HCT116 (cell line): ENCODE results near the gene SIX2. TPM values are rescaled to one million over a fixed set of nuclear protein-coding genes. Genes with fewer than 3 reads are reported as not detected.

Experiments used
- ATAC-seq: fragments of 200-7000 bp; cut with Tn5 transposase; 2 replicates; pipeline ENCODE4 v1.9.1; 2020; ENCODE audit warnings: mild to moderate bottlenecking, moderate library complexity
- BruUV-seq: library from RNA; stranded (reverse); fragments of 400-500 nt; replicated peaks from 2 replicates; lab custom pipeline; 2021; lab: Mats Ljungman, UMichigan
- CTCF ChIA-PET: fragments of 300-600 bp; sonication (Branson Sonifier 250); formaldehyde crosslinking; loops from one replicate; lab custom pipeline; 2021; ENCODE audit warnings: antibody characterized with exemption; lab: Charles Lee
- POLR2A ChIA-PET: fragments of 300-600, 350-600 bp; sonication (Branson Sonifier 250); formaldehyde crosslinking; loops from one replicate; lab custom pipeline; 2021; ENCODE audit warnings: antibody characterized with exemption; lab: Charles Lee
- RAD21 ChIA-PET, 2 experiments: fragments of 300-600 bp; sonication (Branson Sonifier 250); formaldehyde crosslinking; loops; one replicate each; lab custom pipeline; 2023; ENCODE audit warnings: low total read pairs in 2 of 2; ENCODE audit not compliant: uncharacterized antibody in 2 of 2, unreplicated experiment in 2 of 2, low non-redundant PET in 1 of 2; lab: Charles Lee
- DNase-seq: peaks from one replicate; pipeline ENCODE4 v3.0.0-alpha.2; 2010; ENCODE audit warnings: low read depth, low spot score
- H2AFZ ChIP-seq: fragments of 200-600 bp; shearing (Covaris generic), sonication (generic); 2 replicates; pipeline ENCODE4 v1.6.1; 2017; ENCODE audit warnings: low read depth, mixed run types, mixed read lengths, antibody characterized with exemption, low read length; ENCODE audit not compliant: poor library complexity, severe bottlenecking
- H3K27ac ChIP-seq: 2 replicates; pipeline ENCODE4 v1.5.1; 2012; ENCODE audit warnings: low read depth, low read length
- H3K27me3 ChIP-seq: fragments of 200-600 bp; sonication (generic); 2 replicates; pipeline ENCODE4 v1.6.1; 2016; ENCODE audit warnings: mixed run types, low read length, mixed read lengths; ENCODE audit not compliant: insufficient read depth
- H3K36me3 ChIP-seq, 2 experiments: fragments of 200-500 bp in 1 of 2; fragments of 200-600 bp in 1 of 2; sonication (Bioruptor generic) in 1 of 2; sonication (generic) in 1 of 2; 2 replicates each; pipeline versions ENCODE4 v1.5.1 to v1.6.1; 2014 to 2016; ENCODE audit warnings: low read length in 2 of 2, inconsistent platforms in 1 of 2, mixed read lengths in 1 of 2, mixed run types in 1 of 2; ENCODE audit not compliant: insufficient read depth in 2 of 2, control insufficient read depth in 1 of 2
- H3K4me1 ChIP-seq, 2 experiments: fragments of 200-600 bp in 1 of 2; sonication (generic) in 1 of 2; 2 replicates each; pipeline versions ENCODE4 v1.5.1 to v1.6.1; 2012 to 2017; ENCODE audit warnings: low read length in 2 of 2, inconsistent platforms in 1 of 2, mild to moderate bottlenecking in 1 of 2, mixed read lengths in 1 of 2, mixed run types in 1 of 2, moderate library complexity in 1 of 2; ENCODE audit not compliant: insufficient read depth in 2 of 2, control insufficient read depth in 1 of 2
- H3K4me2 ChIP-seq: fragments of 200-600 bp; sonication (generic); 2 replicates; pipeline ENCODE4 v1.6.1; 2017; ENCODE audit warnings: mixed run types, low read length, mixed read lengths
- H3K4me3 ChIP-seq, 2 experiments: fragments of 200-600 bp in 1 of 2; sonication (generic) in 1 of 2; replicated peaks in 1 of 2; 2 replicates each; pipeline ENCODE4 v1.5.1; 2011 to 2016; ENCODE audit warnings: low read length in 2 of 2, control low read depth in 1 of 2, low read depth in 1 of 2, mild to moderate bottlenecking in 1 of 2, mixed read lengths in 1 of 2, mixed run types in 1 of 2
- H3K79me2 ChIP-seq: fragments of 200-600 bp; sonication (generic); 2 replicates; pipeline ENCODE4 v1.6.1; 2017; ENCODE audit warnings: mild to moderate bottlenecking, mixed run types, low read length, moderate library complexity, mixed read lengths; ENCODE audit not compliant: insufficient read depth
- H3K9ac ChIP-seq: fragments of 200-600 bp; sonication (generic); 2 replicates; pipeline ENCODE4 v1.6.1; 2016; ENCODE audit warnings: low read length, mixed read lengths
- H3K9me2 ChIP-seq: fragments of 200-600 bp; sonication (generic), shearing (Covaris generic); 2 replicates; pipeline ENCODE4 v1.6.1; 2017; ENCODE audit warnings: mixed run types, mild to moderate bottlenecking, moderate library complexity; ENCODE audit not compliant: insufficient read depth
- H3K9me3 ChIP-seq, 2 experiments: fragments of 200-500 bp in 1 of 2; fragments of 200-600 bp in 1 of 2; sonication (Bioruptor generic) in 1 of 2; sonication (generic) in 1 of 2; 2 replicates each; pipeline ENCODE4 v1.6.1; 2014 to 2017; ENCODE audit warnings: low read length in 2 of 2, mixed read lengths in 2 of 2, inconsistent platforms in 1 of 2, low read depth in 1 of 2, mild to moderate bottlenecking in 1 of 2, mixed run types in 1 of 2, moderate library complexity in 1 of 2; ENCODE audit not compliant: control insufficient read depth in 1 of 2, insufficient read depth in 1 of 2
- H4K20me1 ChIP-seq: fragments of 200-600 bp; sonication (generic), shearing (Covaris generic); 2 replicates; pipeline ENCODE4 v1.6.1; 2017; ENCODE audit warnings: mixed run types, mild to moderate bottlenecking, moderate library complexity; ENCODE audit not compliant: insufficient read depth
- CBX3 ChIP-seq: IDR thresholded peaks from 2 replicates; pipeline ENCODE4 v1.6.1; 2012; ENCODE audit warnings: low read depth
- CEBPB ChIP-seq: IDR thresholded peaks from 2 replicates; pipeline ENCODE4 v1.6.1; 2012; ENCODE audit warnings: low read depth
- EGR1 ChIP-seq: IDR thresholded peaks from 2 replicates; pipeline ENCODE4 v1.6.1; 2012; ENCODE audit warnings: low read depth
- FOSL1 ChIP-seq: IDR thresholded peaks from 2 replicates; pipeline ENCODE4 v1.6.1; 2012; ENCODE audit warnings: low read depth
- JUND ChIP-seq: IDR thresholded peaks from 2 replicates; pipeline ENCODE4 v1.6.1; 2012
- RAD21 ChIP-seq: IDR thresholded peaks from 2 replicates; pipeline ENCODE4 v1.6.1; 2012; ENCODE audit warnings: low read depth, mild to moderate bottlenecking
- REST ChIP-seq: IDR thresholded peaks from 2 replicates; pipeline ENCODE4 v1.6.1; 2012; ENCODE audit warnings: low read depth
- SIN3A ChIP-seq: IDR thresholded peaks from 2 replicates; pipeline ENCODE4 v1.6.1; 2012; ENCODE audit warnings: low read depth
- TCF7L2 ChIP-seq: IDR thresholded peaks from 2 replicates; pipeline ENCODE4 v1.7.0; 2011; ENCODE audit warnings: borderline replicate concordance, inconsistent platforms; ENCODE audit not compliant: insufficient read depth, insufficient read length; ENCODE audit errors: extremely low read depth
- YY1 ChIP-seq: IDR thresholded peaks from 2 replicates; pipeline ENCODE4 v1.6.1; 2011; ENCODE audit warnings: low read length, low read depth, moderate library complexity, mild to moderate bottlenecking; ENCODE audit not compliant: insufficient replicate concordance; ENCODE audit errors: extremely low read depth
- ZFX ChIP-seq: fragments of 450-650 bp; IDR thresholded peaks from 2 replicates; pipeline ENCODE4 v1.6.1; 2017
- intact Hi-C: fragments of 100-400 bp; cut with micrococcal nuclease; formaldehyde crosslinking; loops from 2 replicates; pipeline ENCODE4 v1.10.0; 2022
- total RNA-seq: library from RNA; stranded (reverse); gene quantifications from one replicate; pipeline ENCODE4 v1.2.1, GENCODE V29; 2021; ENCODE audit not compliant: unreplicated experiment
- TF ChIP-seq, protein P1 (sequence below), 3 experiments: fragments of 200-600 bp in 1 of 3; sonication (generic) in 1 of 3; IDR thresholded peaks in 2 of 3; conservative IDR thresholded peaks in 1 of 3; 2 replicates each; pipeline ENCODE4 v1.5.1; 2012 to 2017; ENCODE audit warnings: low read depth in 2 of 3, low read length in 2 of 3, antibody characterized with exemption in 1 of 3, borderline replicate concordance in 1 of 3, control low read depth in 1 of 3, mild to moderate bottlenecking in 1 of 3, mixed read lengths in 1 of 3, mixed run types in 1 of 3, moderate library complexity in 1 of 3; ENCODE audit not compliant: insufficient read depth in 1 of 3

SIX2 gene
- total RNA-seq, 1 experiment from 2014 or later, result 0.54 TPM

GRCh38 chr2:45001869-45002385, 7.3 kb downstream of the SIX2 start:
- BruUV-seq, result no TSS peak

More at GRCh38 chr2:45001869-45002385, 7.3 kb downstream of the SIX2 start:
- ATAC-seq (no peak), DNase-seq (no peak)
- Histone ChIP-seq H3K27ac (no peak overlapping the region), H3K36me3 (no peaks in the 10 kb centered on the region), H3K79me2 (no peaks in the 10 kb centered on the region), H3K9ac (no peak overlapping the region), H3K9me3 (no peaks in the 10 kb centered on the region), H3K4me1 (no peaks in the 10 kb centered on the region), H3K4me2 (no peak overlapping the region), H3K27me3 (no peaks in the 10 kb centered on the region), H3K4me3 (no peak overlapping the region), H3K9me2 (no peaks in the 10 kb centered on the region), H2AFZ (no peak overlapping the region), H4K20me1 (no peaks in the 10 kb centered on the region)
- ChIA-PET RAD21 (no interaction called here), POLR2A (no interaction called here), CTCF (no interaction called here)
- intact Hi-C loops, result no loop called here
- TF ChIP-seq YY1, result no peak
- no peak for TF ChIP-seq RAD21
- TF ChIP-seq JUND, result no peak
- no peak for TF ChIP-seq REST
- TF ChIP-seq FOSL1, result no peak
- TF ChIP-seq, protein P1, sequence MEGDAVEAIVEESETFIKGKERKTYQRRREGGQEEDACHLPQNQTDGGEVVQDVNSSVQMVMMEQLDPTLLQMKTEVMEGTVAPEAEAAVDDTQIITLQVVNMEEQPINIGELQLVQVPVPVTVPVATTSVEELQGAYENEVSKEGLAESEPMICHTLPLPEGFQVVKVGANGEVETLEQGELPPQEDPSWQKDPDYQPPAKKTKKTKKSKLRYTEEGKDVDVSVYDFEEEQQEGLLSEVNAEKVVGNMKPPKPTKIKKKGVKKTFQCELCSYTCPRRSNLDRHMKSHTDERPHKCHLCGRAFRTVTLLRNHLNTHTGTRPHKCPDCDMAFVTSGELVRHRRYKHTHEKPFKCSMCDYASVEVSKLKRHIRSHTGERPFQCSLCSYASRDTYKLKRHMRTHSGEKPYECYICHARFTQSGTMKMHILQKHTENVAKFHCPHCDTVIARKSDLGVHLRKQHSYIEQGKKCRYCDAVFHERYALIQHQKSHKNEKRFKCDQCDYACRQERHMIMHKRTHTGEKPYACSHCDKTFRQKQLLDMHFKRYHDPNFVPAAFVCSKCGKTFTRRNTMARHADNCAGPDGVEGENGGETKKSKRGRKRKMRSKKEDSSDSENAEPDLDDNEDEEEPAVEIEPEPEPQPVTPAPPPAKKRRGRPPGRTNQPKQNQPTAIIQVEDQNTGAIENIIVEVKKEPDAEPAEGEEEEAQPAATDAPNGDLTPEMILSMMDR (IDR thresholded peaks at IDR 0.05 in 2 of 3, conservative IDR thresholded peaks at IDR 0.05 in 1 of 3; ENCODE audit: borderline replicate concordance in 1 of 3, insufficient read depth in 1 of 3, low read depth in 2 of 3, low read length in 2 of 3), result no peak; a peak in 1 of 6 replicates
- no peak for TF ChIP-seq CBX3
- TF ChIP-seq TCF7L2, result no peak
- no peak for TF ChIP-seq ZFX
- no peak for TF ChIP-seq SIN3A
- no peak for TF ChIP-seq CEBPB
- no peak for TF ChIP-seq EGR1
